OCI-LY3 (cell line): ENCODE results near the gene POU2AF1.
"Not testable (repeated sequence)": the region's sequence is repeated elsewhere in the genome, so short reads cannot be mapped to it uniquely, and the experiment has no call there.

Source experiments
- H2AFZ ChIP-seq: fragments of 200-600, 300-600 bp; shearing (Covaris generic); 2 replicates; pipeline ENCODE4 v1.6.0; 2014; ENCODE audit warnings: antibody characterized with exemption, low read depth, low read length
- H3K27ac ChIP-seq: fragments of 200-600, 300-600 bp; sonication (generic); 2 replicates; pipeline ENCODE4 v1.5.1; 2014; ENCODE audit warnings: mild to moderate bottlenecking, low read length, moderate library complexity, mixed read lengths
- H3K27me3 ChIP-seq: fragments of 200-600, 300-600 bp; sonication (generic); 2 replicates; pipeline ENCODE4 v1.6.1; 2014; ENCODE audit warnings: low read depth, low read length, mixed read lengths
- H3K36me3 ChIP-seq: fragments of 200-600, 300-600 bp; sonication (generic); replicated peaks from 2 replicates; pipeline ENCODE3; 2014; ENCODE audit warnings: low read depth, low read length, mixed read lengths
- H3K4me1 ChIP-seq: fragments of 300-600, 200-600 bp; sonication (generic); 2 replicates; pipeline ENCODE4 v1.6.1; 2014; ENCODE audit warnings: low read length, mixed read lengths
- H3K4me2 ChIP-seq: fragments of 200-600, 300-600 bp; sonication (generic); 2 replicates; pipeline ENCODE4 v1.6.1; 2014; ENCODE audit warnings: low read length, mixed read lengths
- H3K4me3 ChIP-seq: fragments of 300-600, 200-600 bp; sonication (generic); 2 replicates; pipeline ENCODE4 v1.5.1; 2014; ENCODE audit warnings: antibody characterized with exemption, mild to moderate bottlenecking, low read length, moderate library complexity
- H3K79me2 ChIP-seq: fragments of 300-600, 200-600 bp; shearing (Covaris generic); 2 replicates; pipeline ENCODE4 v1.6.1; 2014; ENCODE audit warnings: mild to moderate bottlenecking, low read length, mixed read lengths
- H3K9ac ChIP-seq: fragments of 300-600, 200-600 bp; shearing (Covaris generic); 2 replicates; pipeline ENCODE4 v1.6.0; 2014; ENCODE audit warnings: mild to moderate bottlenecking, low read length, moderate library complexity
- H3K9me3 ChIP-seq: fragments of 200-600, 300-600 bp; shearing (Covaris generic); 2 replicates; pipeline ENCODE4 v1.6.1; 2014; ENCODE audit warnings: low read length, mixed read lengths; ENCODE audit not compliant: insufficient read depth
- H4K20me1 ChIP-seq: fragments of 200-600, 300-600 bp; sonication (generic); 2 replicates; pipeline ENCODE4 v1.6.1; 2016; ENCODE audit warnings: low read length, mixed read lengths; ENCODE audit not compliant: insufficient read depth
- CTCF ChIP-seq: fragments of 200-600, 300-600 bp; sonication (generic); IDR thresholded peaks from 2 replicates; pipeline ENCODE4 v1.5.1; 2014; ENCODE audit warnings: antibody characterized with exemption, low read length, low read depth
- EZH2phosphoT487 ChIP-seq: fragments of 200-600 bp; shearing (Covaris generic); IDR thresholded peaks from 2 replicates; pipeline ENCODE4 v1.6.1; 2018; ENCODE audit warnings: antibody characterized with exemption, mixed run types, low read depth

POU2AF1 gene

GRCh38 chr11:111397034-111397433, 18.0 kb upstream of the POU2AF1 start:
- Histone ChIP-seq H3K4me1 (peaks cover 100% of the 10 kb centered on the region), H3K79me2 (peaks cover 12% of the 10 kb centered on the region), H3K9ac (peak overlapping the region; percentile 78), H3K4me2 (peak overlapping the region; percentile 53), H2AFZ (no peak overlapping the region), H3K27ac (peak overlapping the region; percentile 92), H3K4me3 (0 out of 2 replicates have a peak overlapping the region, but pooled peaks have one; percentile 2), H3K9me3 (peaks cover 8% of the 10 kb centered on the region; the same call in 1 of the 2 replicates), H3K27me3 (no peaks in the 10 kb centered on the region), H3K36me3 (peaks cover 5% of the 10 kb centered on the region), H4K20me1 (no peaks in the 10 kb centered on the region)
- TF ChIP-seq EZH2phosphoT487, result no peak
- no peak for TF ChIP-seq CTCF

- H3K4me3 ChIP-seq, result no peak overlapping the region
- peaks cover 12% of the 10 kb centered on the region for H3K79me2 ChIP-seq
- H4K20me1 ChIP-seq, result no peaks in the 10 kb centered on the region
- H3K27ac ChIP-seq, result peak overlapping the region; percentile 92
- TF ChIP-seq CTCF, result no peak
- TF ChIP-seq EZH2phosphoT487, result no peak
- peaks cover 8% of the 10 kb centered on the region; the same call in 1 of the 2 replicates for H3K9me3 ChIP-seq
- no peaks in the 10 kb centered on the region for H3K27me3 ChIP-seq
- H3K36me3 ChIP-seq, result peaks cover 5% of the 10 kb centered on the region
- H3K4me1 ChIP-seq, result peaks cover 100% of the 10 kb centered on the region
- no peak overlapping the region for H3K9ac ChIP-seq
- no peak overlapping the region for H2AFZ ChIP-seq
- no peak overlapping the region for H3K4me2 ChIP-seq
These were observed 16.7 kb upstream of the POU2AF1 start for GRCh38 chr11:111395749-111396148.

GRCh38 chr11:111395081-111395480, 16.0 kb upstream of the POU2AF1 start:
- peaks cover 5% of the 10 kb centered on the region for H3K36me3 ChIP-seq
- peaks cover 100% of the 10 kb centered on the region for H3K4me1 ChIP-seq
- peak overlapping the region; percentile 41; the same call in 1 of the 2 replicates for H3K9ac ChIP-seq

GRCh38 chr11:111394147-111394546, 15.1 kb upstream of the POU2AF1 start:
- Histone ChIP-seq H3K4me2 (peak overlapping the region; percentile 58), H3K4me3 (peak overlapping the region; percentile 30; the same call in 1 of the 2 replicates), H3K79me2 (peaks cover 15% of the 10 kb centered on the region), H3K9ac (peak overlapping the region; percentile 53; the same call in 1 of the 2 replicates), H3K27ac (peak overlapping the region; percentile 92), H3K4me1 (peaks cover 100% of the 10 kb centered on the region)
- not testable (repeated sequence) for H3K36me3 ChIP-seq, H3K9me3 ChIP-seq, H4K20me1 ChIP-seq, H3K27me3 ChIP-seq, H2AFZ ChIP-seq

More at GRCh38 chr11:111395081-111395480, 16.0 kb upstream of the POU2AF1 start:
- H2AFZ ChIP-seq, result no peak overlapping the region
- H3K4me3 ChIP-seq, result no peak overlapping the region
- H4K20me1 ChIP-seq, result no peaks in the 10 kb centered on the region
- no peak for TF ChIP-seq CTCF
- no peak for TF ChIP-seq EZH2phosphoT487
- no peaks in the 10 kb centered on the region for H3K27me3 ChIP-seq
- no peak overlapping the region for H3K4me2 ChIP-seq
- peaks cover 14% of the 10 kb centered on the region for H3K79me2 ChIP-seq
- peaks cover 8% of the 10 kb centered on the region; the same call in 1 of the 2 replicates for H3K9me3 ChIP-seq
- peak overlapping the region; percentile 92 for H3K27ac ChIP-seq
